Measurements from ENCODE around the gene ZNF462.

Gene ZNF462

GRCh38 chr9:106930477-106930876 lies 67.5 kb downstream of the ZNF462 start:
- DNase-seq: no peak

DNA sequence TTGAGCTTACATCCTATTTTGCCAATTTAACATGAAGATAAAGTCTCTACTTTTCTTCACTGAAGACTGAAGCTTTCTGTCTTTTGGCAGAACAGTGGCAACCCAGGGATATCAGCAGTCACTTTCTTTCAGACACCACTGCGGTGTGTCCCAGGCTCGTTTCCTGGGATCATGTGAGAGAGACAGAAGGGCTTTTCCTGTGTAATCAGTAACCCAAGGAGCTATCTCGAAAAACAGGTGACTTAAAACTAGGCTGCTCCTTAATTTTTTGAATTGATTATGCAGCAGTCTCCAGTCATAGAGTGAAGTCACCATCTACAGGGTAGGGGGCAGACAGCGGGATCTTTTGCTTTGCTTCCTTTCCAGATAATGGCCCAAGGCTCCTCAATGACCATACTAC lies 68.5 kb downstream of the ZNF462 start:
- no peak for DNase-seq

- no peak for DNase-seq
These were observed 69.2 kb downstream of the ZNF462 start for GRCh38 chr9:106932178-106932577.

DNA sequence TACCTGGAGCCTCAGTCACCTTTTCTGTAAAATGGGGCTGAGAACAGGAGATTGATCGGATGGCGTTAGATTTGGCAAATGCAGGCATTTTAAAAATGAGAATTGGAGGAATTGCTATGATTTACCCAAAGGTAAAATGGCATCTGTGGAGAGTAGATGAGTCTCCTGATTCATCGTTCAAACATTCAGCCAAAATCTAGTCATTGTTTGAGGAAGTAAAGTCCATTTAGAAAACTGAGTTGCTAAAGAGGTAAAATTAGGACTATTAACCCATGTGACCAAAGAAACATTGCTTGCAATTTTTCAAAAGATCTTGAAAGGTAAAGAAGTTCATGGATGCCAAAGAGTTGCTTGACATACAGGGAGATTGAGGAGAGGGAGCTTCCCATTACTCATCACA lies 69.7 kb downstream of the ZNF462 start:
- no peak for DNase-seq

DNA sequence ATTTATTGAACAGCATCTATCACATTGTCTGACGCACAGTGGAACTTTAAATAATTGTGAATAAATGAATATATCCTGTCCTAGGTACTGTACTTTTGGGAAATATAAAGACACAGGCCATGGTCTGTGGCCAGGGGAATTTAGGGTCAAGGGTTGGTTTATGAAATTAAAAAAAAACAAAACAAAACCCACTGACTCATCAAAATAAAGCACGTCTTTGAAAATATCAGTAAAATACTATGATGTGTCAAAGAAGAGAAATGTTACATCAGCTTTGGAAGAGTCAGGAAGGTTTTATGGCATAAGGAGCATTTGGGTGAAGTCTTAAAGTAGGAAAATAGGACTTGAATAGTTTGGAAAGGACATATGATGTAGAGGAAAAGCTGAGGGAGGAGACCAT lies 70.5 kb downstream of the ZNF462 start:
- DNase-seq: no peak

GRCh38 chr9:106934442-106935238 lies 71.7 kb downstream of the ZNF462 start:
- DNase-seq: no peak

DNA sequence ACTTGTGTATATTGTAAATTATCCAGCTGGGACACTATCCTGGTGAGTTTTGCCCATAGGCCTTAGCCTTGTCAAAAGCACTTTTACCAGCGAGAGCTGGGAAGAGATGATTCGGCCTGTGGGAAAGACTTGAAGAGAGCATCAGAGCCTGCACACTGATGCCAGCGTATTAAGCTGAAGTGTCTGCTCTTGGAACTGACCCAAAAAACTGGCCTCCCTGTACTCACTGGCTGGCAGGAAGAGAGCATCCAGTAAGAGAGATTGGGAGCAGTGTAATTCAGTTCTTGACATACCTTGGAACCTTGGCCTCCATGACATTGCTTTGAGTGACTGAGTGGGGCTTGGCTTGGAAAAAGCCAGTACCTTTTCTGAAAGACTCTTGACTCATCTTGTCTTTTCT lies 73.7 kb downstream of the ZNF462 start:
- no peak for DNase-seq

GRCh38 chr9:106941916-106942315 lies 79.0 kb downstream of the ZNF462 start:
- DNase-seq: no peak

DNA sequence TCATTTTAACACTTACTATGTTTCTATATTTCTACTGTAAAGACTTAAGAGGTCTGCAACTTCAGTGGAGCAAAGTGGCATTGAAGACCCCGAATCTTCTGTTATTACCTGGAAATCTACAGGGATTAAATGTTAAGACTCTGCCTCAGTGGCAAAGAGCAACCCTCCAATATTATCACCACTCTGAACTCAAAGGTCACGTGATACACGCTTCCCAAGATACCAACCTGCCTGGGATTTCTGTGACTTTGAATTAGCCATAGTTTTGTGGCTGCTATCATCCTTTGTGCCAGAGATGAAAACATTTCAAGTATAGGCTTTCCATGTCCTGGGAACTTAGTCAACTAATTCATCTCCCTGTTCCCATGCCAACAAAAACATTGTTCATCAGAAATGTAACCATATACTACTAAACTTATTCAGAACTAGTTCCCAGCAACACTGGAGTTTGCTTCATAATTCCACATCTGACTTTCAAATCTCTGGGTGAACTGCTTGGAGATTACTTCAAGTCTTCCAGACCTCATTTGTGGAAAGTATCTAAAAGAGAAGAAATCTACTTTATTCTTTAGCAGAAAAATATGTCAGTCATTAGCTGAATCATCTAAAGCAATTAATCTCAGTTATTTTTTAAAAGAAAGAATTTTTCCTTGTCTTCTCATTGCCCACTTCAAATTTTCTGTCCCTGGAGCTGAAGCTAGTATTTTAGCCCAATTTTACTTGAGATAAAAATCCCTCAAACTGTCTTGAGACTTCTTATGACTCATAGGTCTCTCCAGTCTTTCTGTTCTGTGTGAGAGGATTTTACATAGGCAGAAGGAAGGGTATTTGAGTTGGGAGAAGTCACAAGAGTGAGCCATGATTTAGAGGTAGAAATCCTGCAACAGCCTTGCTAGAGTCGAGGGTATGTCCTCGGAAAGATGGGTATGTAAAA lies 83.0 kb downstream of the ZNF462 start:
- no peak for DNase-seq

- DNase-seq: no peak
These were observed 84.3 kb downstream of the ZNF462 start for GRCh38 chr9:106947106-106947900.

DNA sequence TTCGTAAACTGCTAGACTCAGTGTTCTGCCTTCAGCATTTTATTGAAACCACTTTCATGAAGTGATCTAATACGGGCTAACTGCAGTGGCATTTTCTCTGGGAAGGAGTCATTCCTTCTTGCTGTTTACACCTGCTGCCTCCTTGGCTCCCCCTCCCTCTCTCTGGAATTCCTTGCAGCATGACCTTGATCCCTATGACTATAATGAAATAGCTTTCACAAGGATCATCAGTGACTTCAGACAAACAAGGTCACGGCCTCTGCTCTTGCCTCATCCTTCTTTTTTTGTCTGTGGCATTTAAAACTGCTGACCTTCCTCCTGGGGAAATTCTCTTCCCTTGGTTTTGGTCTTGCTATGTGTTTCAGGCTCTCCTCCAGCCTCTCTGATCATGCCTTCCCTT lies 90.2 kb downstream of the ZNF462 start:
- no peak for DNase-seq

GRCh38 chr9:106954558-106954957 lies 91.6 kb downstream of the ZNF462 start:
- DNase-seq: no peak

DNA sequence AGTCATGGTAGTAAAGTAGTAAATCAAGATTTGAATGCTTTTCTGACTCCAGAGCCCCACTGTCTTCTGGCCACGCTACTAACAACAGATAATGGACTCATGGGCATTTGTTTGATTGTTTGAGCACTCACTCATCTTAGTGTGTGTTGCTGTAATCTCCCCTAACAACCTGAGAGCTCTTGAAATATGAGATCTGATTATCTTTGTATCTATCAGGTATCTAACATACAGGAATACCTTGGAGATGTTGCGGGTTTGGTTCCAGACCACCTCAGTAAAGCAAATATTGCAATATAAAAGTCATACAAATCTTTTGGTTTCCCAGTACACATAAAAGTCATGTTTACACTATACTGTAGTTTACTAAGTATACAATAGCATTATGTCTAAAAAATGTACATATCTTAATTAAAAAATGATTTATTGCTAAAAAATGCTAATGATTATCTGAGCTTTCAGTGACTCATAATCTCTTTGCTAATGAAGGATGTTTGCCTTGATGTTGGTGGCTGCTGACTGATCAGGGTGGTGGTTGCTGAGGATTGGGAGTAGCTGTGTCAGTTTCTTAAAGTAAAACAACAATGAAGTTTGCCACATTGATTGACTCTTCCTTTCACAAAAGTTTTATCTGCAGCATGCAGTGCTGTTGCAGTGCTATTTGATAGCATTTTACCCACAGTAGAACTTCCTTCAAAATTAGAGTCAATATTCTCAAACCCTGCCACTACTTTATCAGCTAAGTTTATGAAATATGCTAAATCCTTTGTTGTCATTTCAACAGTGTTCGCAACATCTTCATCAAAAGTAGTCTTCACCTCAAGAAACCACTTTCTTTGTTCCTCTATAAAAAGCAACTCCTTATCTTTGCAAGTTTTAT lies 92.2 kb downstream of the ZNF462 start:
- peak; percentile 83 for DNase-seq

DNA sequence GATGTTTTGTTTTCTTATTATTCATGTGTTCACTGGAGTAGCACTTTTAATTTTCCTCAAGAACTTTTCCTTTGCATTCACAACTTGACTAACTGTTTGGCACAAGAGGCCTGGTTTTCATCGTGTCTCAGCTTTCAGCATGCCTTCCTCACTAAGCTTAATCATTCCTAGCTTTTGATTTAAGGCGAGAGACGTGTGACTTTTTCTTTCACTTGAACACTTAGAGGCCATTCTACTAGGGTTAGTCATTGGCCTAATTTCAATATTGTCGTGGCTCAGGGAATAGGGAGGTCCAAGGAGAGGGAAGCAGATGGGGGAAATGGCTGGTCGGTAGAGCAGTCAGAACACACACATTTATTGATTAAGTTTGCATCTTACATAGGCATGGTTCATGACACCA lies 94.0 kb downstream of the ZNF462 start:
- no peak for DNase-seq

GRCh38 chr9:106958955-106959657 lies 96.1 kb downstream of the ZNF462 start:
- DNase-seq: no peak

GRCh38 chr9:106960258-106960657 lies 97.3 kb downstream of the ZNF462 start:
- DNase-seq: no peak

DNA sequence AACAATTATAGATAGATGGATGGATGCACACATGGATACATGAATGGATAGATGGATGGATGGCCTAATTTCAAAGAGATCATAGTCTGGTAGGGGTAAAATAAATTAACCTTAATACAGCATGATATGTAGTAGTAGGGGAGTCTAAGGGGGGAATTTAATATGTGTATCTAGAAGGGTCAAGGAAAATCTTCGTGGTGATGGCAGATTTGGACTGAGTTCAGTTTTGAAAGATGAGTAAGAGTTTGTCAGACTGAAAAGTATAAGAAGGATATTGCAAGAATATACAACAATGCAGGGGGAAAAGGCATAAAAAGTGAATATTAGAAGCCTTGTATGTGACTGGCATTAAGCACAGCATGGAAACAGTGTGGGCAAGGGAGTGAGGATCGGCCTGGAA lies 98.7 kb downstream of the ZNF462 start:
- no peak for DNase-seq

DNA sequence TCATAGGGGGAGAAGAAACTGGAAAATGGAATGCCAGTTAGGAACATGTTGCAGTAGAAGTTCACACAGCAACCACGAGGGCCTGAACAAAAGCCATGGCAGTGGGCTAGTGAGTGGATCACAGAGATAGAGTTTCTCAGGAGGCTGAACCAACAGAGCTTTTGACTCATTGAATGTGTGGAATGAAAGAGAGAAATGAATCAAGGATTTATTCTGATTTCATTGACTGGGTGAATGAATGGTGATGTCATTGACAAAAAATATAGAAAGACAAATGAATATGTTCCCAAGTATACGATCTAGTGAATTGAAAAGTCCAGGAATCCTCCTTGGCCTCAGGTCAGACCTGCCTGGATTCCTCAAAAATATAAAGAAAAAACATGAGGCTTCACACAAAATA lies 99.2 kb downstream of the ZNF462 start:
- DNase-seq: no peak

DNA sequence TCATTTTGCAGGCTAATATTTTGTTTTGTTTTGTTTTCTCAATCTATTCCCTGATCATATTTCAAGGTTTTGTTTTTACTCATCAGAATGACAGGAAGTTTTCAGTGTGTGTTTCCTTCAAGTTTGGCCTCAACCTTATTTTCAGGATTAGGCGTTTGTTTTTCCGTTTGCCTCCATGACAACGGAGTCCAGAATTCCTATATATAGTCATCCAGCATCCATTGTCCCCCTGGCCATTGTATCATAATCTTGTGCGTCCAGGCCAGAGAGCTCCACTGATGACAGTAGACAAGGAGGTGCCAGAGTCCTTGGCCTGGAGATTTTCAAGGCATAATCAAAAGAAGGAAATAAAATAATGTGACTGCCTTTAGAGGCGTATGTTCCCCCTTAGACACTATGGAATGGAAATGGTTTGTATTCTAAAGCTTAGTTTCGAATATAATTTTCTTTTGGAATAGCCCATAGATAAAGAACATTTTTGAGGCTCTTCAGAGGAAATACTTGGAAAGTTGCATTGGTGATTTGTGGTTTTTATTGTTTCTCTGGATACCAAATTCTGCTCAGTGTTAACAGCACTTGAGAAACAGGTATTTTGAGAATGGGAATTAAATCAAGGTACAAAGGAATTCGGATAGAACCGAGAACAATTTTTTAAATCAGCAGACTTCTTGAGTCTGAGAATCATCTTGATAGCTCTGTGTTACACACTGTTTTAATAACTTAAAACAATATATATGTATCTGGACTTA lies 99.8 kb downstream of the ZNF462 start:
- DNase-seq: no peak

GRCh38 chr9:106963684-106964083 lies 100.7 kb downstream of the ZNF462 start:
- no peak for DNase-seq

- DNase-seq: no peak
These were observed 101.4 kb downstream of the ZNF462 start for GRCh38 chr9:106964329-106964728.
